Thoracic aorta (tissue), 2 donors: Measurements from ENCODE around the gene KRT86. TPM values are rescaled to one million over a fixed set of nuclear protein-coding genes. Genes with fewer than 3 reads are reported as not detected.

Source experiments
- ATAC-seq: fragments of 150-250 bp; one replicate; pipeline ENCODE4 v1.8.0; 2017; ENCODE audit warnings: low read depth; ENCODE audit not compliant: insufficient number of reproducible peaks, low FRiP score
- DNase-seq: peaks from one replicate; pipeline ENCODE4 v3.0.0-alpha.2; 2020; ENCODE audit warnings: low spot score
- H3K27ac ChIP-seq, 2 donors: fragments of 200-600 bp; sonication (generic); 1 replicate in 1 of 2; 2 replicates in 1 of 2; pipeline ENCODE4 v1.5.1; 2016; ENCODE audit warnings: mild to moderate bottlenecking in 2 of 2, moderate library complexity in 2 of 2
- H3K27me3 ChIP-seq: fragments of 200-600 bp; sonication (generic); replicated peaks from 2 replicates; pipeline ENCODE4 v1.6.0; 2016; ENCODE audit warnings: mild to moderate bottlenecking; ENCODE audit not compliant: insufficient read depth
- H3K36me3 ChIP-seq: fragments of 200-600 bp; sonication (generic); one replicate; pipeline ENCODE4 v1.5.1; 2016
- H3K4me1 ChIP-seq, 2 donors: fragments of 200-600 bp; sonication (generic); 1 replicate in 1 of 2; 2 replicates in 1 of 2; pipeline versions ENCODE4 v1.5.1 to v1.6.0; 2016; ENCODE audit warnings: low read depth in 2 of 2, mild to moderate bottlenecking in 1 of 2; ENCODE audit not compliant: control insufficient read depth in 1 of 2
- H3K4me3 ChIP-seq: fragments of 200-600 bp; sonication (generic); 2 replicates; pipeline ENCODE4 v1.5.1; 2016; ENCODE audit warnings: mild to moderate bottlenecking
- H3K9me3 ChIP-seq: fragments of 200-600 bp; sonication (generic); 2 replicates; pipeline ENCODE4 v1.5.1; 2016
- CTCF ChIP-seq: fragments of 200-600 bp; sonication (generic); IDR thresholded peaks from one replicate; pipeline ENCODE4 v1.5.1; 2019; ENCODE audit warnings: antibody characterized with exemption
- total RNA-seq, 2 donors: library from RNA; depleted of rRNA; stranded (reverse); fragments of >200 nt; gene quantifications; one replicate each; pipeline versions ENCODE4 v1.1.0 to v1.2.3, GENCODE V29; 2016

The KRT86 gene
- total RNA-seq, 2 donors from 2014 or later, result 9.3 TPM; not detected in 1

GRCh38 chr12:52316701-52317100 is 42.3 kb downstream of the KRT86 start:
- H3K9me3 ChIP-seq, result no peaks in the 10 kb centered on the region
- no peaks in the 10 kb centered on the region for H3K4me1 ChIP-seq
- H3K27ac ChIP-seq, result no peak overlapping the region
- ATAC-seq, result no peak
- H3K4me3 ChIP-seq, result no peak overlapping the region
- no peak for TF ChIP-seq CTCF
- DNase-seq, result no peak
- no peaks in the 10 kb centered on the region for H3K27me3 ChIP-seq
- no peaks in the 10 kb centered on the region for H3K36me3 ChIP-seq

GRCh38 chr12:52317468-52318052 is 43.1 kb downstream of the KRT86 start:
- ATAC-seq, result no peak
- DNase-seq, result no peak
- no peak for TF ChIP-seq CTCF
- no peak overlapping the region for H3K27ac ChIP-seq
- H3K4me1 ChIP-seq, result no peaks in the 10 kb centered on the region
- no peak overlapping the region for H3K4me3 ChIP-seq
- H3K9me3 ChIP-seq, result no peaks in the 10 kb centered on the region
- H3K27me3 ChIP-seq, result no peaks in the 10 kb centered on the region
- H3K36me3 ChIP-seq, result no peaks in the 10 kb centered on the region

- Histone ChIP-seq H3K27ac (no peak overlapping the region), H3K4me3 (no peak overlapping the region), H3K9me3 (no peaks in the 10 kb centered on the region), H3K36me3 (no peaks in the 10 kb centered on the region), H3K27me3 (no peaks in the 10 kb centered on the region), H3K4me1 (no peaks in the 10 kb centered on the region)
- no peak for TF ChIP-seq CTCF
- ATAC-seq, result no peak
- no peak for DNase-seq
Measured at GRCh38 chr12:52318241-52318990, 44.0 kb downstream of the KRT86 start.

- ATAC-seq (no peak), DNase-seq (no peak)
- Histone ChIP-seq H3K4me1 (no peaks in the 10 kb centered on the region), H3K27ac (no peak overlapping the region), H3K27me3 (no peaks in the 10 kb centered on the region), H3K4me3 (no peak overlapping the region), H3K36me3 (no peaks in the 10 kb centered on the region), H3K9me3 (no peaks in the 10 kb centered on the region)
- TF ChIP-seq CTCF, result no peak
Measured at GRCh38 chr12:52319097-52319496, 44.7 kb downstream of the KRT86 start.

- no peak for TF ChIP-seq CTCF
- no peak within 1 kb of the TSS for H3K27ac ChIP-seq
- H3K4me1 ChIP-seq, result peaks cover under 1% of the 10 kb centered on the region in 2 donors
- H3K9me3 ChIP-seq, result no peaks in the 10 kb centered on the region
- no peak within 1 kb of the TSS for H3K4me3 ChIP-seq
- H3K36me3 ChIP-seq, result no peaks in the 10 kb centered on the region
- no peak for ATAC-seq
- no peaks in the 10 kb centered on the region for H3K27me3 ChIP-seq
- DNase-seq, result no peak
Measured at GRCh38 chr12:52320784-52321400, 46.4 kb downstream of the KRT86 start, which contains the start of gene KRT83. KRT83 (minus strand) TSS chr12:52321398; CDS start chr12:52321335, 63 bp downstream.
